Mesodermal cell (in vitro differentiated cells): ENCODE measurements around the gene PHC2.

Experiments
- H3K27ac ChIP-seq: 2 replicates; pipeline ENCODE4 v1.7.0; 2013; ENCODE audit warnings: mild to moderate bottlenecking, low read depth, low read length, moderate library complexity; ENCODE audit not compliant: severe bottlenecking
- H3K36me3 ChIP-seq: 2 replicates; pipeline ENCODE4 v1.7.1; 2013; ENCODE audit warnings: mild to moderate bottlenecking, low read length, moderate library complexity; ENCODE audit not compliant: control insufficient read depth, insufficient read depth
- H3K4me1 ChIP-seq: one replicate; pipeline ENCODE4 v1.7.1; 2013; ENCODE audit warnings: mild to moderate bottlenecking, low read length; ENCODE audit not compliant: insufficient read depth, control insufficient read depth, poor library complexity, severe bottlenecking
- H3K4me3 ChIP-seq: 2 replicates; pipeline ENCODE4 v1.7.0; 2013; ENCODE audit warnings: low read length, control low read depth, mild to moderate bottlenecking; ENCODE audit not compliant: insufficient read depth, poor library complexity, severe bottlenecking; ENCODE audit errors: extremely low read depth
- H3K9me3 ChIP-seq: 2 replicates; pipeline ENCODE4 v1.7.1; 2013; ENCODE audit warnings: mild to moderate bottlenecking, low read length, moderate library complexity; ENCODE audit not compliant: control insufficient read depth
- WGBS, 2 experiments: methylation state at CpG; one replicate each; pipeline ENCODE4 v1.1.5; 2013; ENCODE audit warnings: missing lambda C conversion rate in 2 of 2; ENCODE audit not compliant: insufficient coverage in 2 of 2; 5-methylcytosine and 5-hydroxymethylcytosine counted together

Gene PHC2

DNA sequence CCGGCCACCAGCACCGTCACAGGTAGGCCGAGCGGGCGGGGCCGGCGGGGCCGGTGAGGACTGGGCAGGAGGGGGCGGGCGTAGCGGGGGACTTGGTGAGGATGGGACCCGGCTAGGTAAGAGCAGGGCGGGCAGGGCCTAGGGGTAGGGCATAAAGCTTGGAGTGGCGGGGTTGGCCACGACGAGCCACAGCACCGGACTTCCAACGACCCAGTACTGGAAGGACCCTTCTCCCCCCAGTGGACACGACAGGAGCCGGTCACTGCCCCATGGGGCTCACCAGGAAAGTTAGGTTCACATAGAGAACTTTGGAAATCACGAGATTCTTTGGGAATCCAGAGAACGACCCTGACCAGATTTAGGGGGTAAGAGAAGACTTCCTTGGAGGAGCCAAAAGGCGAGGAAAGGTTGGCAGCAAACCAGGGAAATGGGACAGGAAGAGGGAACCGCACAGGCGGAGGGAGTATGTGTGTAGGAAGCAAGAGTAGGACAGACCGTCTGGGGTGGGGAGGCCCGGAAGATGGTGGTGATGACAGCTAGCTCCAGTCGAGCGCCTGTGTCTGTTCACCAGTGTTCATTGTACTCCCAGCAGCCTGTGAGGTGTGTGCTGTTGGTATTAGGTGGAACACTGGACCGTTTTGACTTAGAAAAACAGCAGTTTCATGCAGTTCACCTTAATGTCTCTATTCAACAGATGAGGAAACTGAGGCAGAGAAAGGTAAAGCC, 154.2 kb downstream of the PHC2 start:
- 91 to 92% methylated on average over 21 to 24 of the region's 30 CpGs for WGBS, 2 experiments
- Histone ChIP-seq H3K4me1 (peaks cover 3% of the 10 kb centered on the region), H3K4me3 (no peak overlapping the region), H3K36me3 (peaks cover 80% of the 10 kb centered on the region), H3K9me3 (no peaks in the 10 kb centered on the region), H3K27ac (no peak overlapping the region)

DNA sequence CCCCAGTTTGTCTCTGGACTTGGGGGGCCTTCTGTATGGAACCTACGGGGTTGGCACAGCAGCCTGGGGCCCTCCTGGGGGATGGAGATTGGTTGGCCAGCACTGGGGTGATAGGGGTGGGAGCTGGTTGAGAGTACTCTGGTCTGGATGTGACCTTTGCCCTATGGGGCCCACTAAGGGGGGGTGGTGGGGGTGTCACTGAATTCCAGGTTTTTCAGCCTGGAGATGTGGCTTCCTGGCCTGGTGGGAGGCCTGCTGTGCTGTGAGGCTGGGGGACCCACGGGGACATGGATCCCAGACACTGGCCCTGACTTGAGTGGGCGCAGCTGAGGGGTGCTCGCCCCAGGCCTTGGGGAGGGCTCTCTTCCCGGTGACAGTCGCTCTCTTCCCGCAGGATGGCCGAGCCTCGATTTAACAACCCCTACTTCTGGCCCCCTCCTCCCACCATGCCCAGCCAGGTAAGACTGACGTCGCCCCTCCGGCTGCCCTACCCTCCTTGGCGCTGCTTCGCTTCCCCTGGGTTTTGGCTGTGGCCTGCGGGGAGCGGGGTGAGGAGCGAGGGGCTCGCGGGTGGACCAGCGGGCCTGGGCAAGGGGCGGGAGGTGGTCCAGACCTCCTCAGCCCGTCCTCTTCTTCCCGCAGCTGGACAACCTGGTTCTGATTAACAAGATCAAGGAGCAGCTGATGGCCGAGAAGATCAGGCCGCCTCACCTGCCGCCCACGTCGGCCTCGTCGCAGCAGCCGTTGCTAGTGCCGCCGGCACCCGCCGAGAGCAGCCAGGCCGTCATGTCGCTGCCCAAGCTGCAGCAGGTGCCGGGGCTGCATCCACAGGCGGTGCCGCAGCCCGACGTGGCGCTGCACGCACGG, 155.0 kb downstream of the PHC2 start:
- H3K4me3 ChIP-seq = no peak overlapping the region
- H3K4me1 ChIP-seq = peaks cover 3% of the 10 kb centered on the region
- peaks cover 73% of the 10 kb centered on the region for H3K36me3 ChIP-seq
- no peaks in the 10 kb centered on the region for H3K9me3 ChIP-seq
- H3K27ac ChIP-seq = no peak overlapping the region
- whole genome bisulfite sequencing, 2 experiments = 98 to 99% methylated on average over 38 to 43 of the region's 45 CpGs

DNA sequence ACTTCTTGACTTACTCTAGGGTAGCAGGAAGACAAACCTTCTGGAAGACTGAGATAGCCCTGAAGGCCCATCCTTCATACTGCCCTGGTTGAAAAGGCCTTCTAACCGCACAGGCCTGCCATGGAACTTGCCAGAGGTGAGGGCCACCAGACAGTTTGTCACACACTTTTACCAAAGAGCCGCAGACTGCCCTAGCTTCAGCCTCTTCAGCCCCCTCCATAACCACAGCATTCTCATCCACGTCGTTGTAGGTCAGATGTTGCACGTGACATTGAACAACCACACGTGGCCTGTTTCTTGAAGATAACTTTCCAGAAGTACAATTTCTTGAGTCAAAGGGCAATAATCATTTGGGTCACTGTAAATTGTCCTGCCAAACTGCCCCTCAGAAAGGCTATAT, 155.7 kb downstream of the PHC2 start:
- no peak overlapping the region for H3K27ac ChIP-seq
- H3K4me1 ChIP-seq = peaks cover 3% of the 10 kb centered on the region
- peaks cover 73% of the 10 kb centered on the region for H3K36me3 ChIP-seq
- 99 to 100% methylated on average over 5 to 6 of the region's 6 CpGs for WGBS, 2 experiments
- H3K9me3 ChIP-seq = no peaks in the 10 kb centered on the region
- H3K4me3 ChIP-seq = no peak overlapping the region

DNA sequence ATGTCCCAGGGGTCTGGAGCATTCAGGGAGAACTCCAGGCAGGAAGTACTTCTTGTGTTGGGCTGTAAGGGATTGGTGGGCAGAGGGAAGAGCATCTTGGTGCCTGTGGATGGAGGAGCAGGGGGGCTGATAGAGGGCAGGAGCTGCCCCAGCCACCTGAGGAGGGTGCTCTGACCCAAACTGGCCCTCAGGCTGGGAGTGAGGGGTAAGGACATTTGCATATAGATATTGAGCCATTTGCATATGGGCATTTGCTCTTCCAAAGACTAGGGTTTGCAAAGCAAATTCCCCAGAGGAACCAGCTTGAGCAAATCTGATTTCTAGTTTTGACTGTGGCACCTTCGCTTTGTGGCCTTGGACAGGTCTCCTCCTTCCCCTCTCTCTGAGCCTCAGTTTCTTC, 156.4 kb downstream of the PHC2 start:
- no peak overlapping the region for H3K4me3 ChIP-seq
- H3K27ac ChIP-seq = no peak overlapping the region
- no peaks in the 10 kb centered on the region for H3K9me3 ChIP-seq
- H3K36me3 ChIP-seq = peaks cover 73% of the 10 kb centered on the region
- WGBS, 2 experiments = no CpG with 5 or more reads among the region's 1 CpG
- peaks cover 3% of the 10 kb centered on the region for H3K4me1 ChIP-seq

DNA sequence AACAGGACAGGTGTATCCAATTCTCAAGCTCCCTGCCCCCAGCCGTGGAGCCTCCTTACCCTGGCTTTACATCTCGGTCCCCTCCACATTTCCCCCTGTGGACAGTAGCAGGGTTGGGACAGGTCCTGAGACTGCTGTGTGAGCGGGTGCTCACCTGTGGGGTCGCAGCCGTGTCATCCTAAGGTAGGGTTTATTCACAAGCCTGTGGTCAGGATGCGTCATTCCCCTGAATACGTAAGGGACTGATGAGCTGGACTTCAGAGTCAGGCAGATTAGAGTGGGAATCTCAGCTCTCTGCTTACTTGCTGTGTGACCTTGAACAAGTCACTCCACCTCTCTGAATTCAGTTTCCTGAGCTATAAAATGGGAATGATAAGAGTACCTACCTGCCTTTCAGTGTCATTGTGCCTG, 156.9 kb downstream of the PHC2 start:
- WGBS, 2 experiments = 79 to 100% methylated on average over 5 to 7 of the region's 7 CpGs

More for the DNA sequence above, 156.9 kb downstream of the PHC2 start:
- H3K9me3 ChIP-seq = no peaks in the 10 kb centered on the region
- no peak overlapping the region for H3K4me3 ChIP-seq
- H3K4me1 ChIP-seq = peaks cover 4% of the 10 kb centered on the region
- H3K36me3 ChIP-seq = peaks cover 72% of the 10 kb centered on the region
- no peak overlapping the region for H3K27ac ChIP-seq
